Ovary (tissue), 9 donors: ENCODE results near the gene KLRK1. TPM values are rescaled to one million over a fixed set of nuclear protein-coding genes. Genes with fewer than 3 reads are reported as not detected.
"Not testable (repeated sequence)": the region's sequence is repeated elsewhere in the genome, so short reads cannot be mapped to it uniquely, and the experiment has no call there.

Experiments used
- DNase-seq, 5 donors: peaks; one replicate each; pipeline ENCODE4 v3.0.0-alpha.2; 2019 to 2020
- H3K27ac ChIP-seq, 2 donors: fragments of 200-600 bp; one replicate each; pipeline versions ENCODE4 v1.5.1 to v1.8.0; 2019 to 2022
- H3K27me3 ChIP-seq: fragments of 200-600 bp; one replicate; pipeline ENCODE4 v1.8.0; 2022
- H3K36me3 ChIP-seq: fragments of 200-600 bp; sonication (generic); one replicate; pipeline ENCODE4 v1.5.1; 2019
- H3K4me1 ChIP-seq: one replicate; pipeline ENCODE4 v1.8.1; 2013; ENCODE audit warnings: mild to moderate bottlenecking, moderate library complexity; ENCODE audit not compliant: insufficient read depth
- H3K4me3 ChIP-seq: fragments of 200-600 bp; sonication (generic); one replicate; pipeline ENCODE4 v1.5.1; 2017
- H3K9me3 ChIP-seq, 2 donors: fragments of 200-600 bp in 1 of 2; sonication (generic) in 1 of 2; one replicate each; pipeline versions ENCODE4 v1.5.1 to v1.8.1; 2013 to 2019; ENCODE audit warnings: mild to moderate bottlenecking in 1 of 2, moderate library complexity in 1 of 2
- CTCF ChIP-seq, 3 donors: fragments of 450-650 bp in 2 of 3; fragments of 200-600 bp in 1 of 3; IDR thresholded peaks; one replicate each; pipeline versions ENCODE4 v1.5.1 to v1.8.0; 2016 to 2022; ENCODE audit warnings: antibody characterized with exemption in 3 of 3, mild to moderate bottlenecking in 1 of 3
- EP300 ChIP-seq: sonication (generic); formaldehyde crosslinking; IDR thresholded peaks from one replicate; pipeline ENCODE4 v1.6.1; 2017; ENCODE audit warnings: antibody characterized with exemption
- POLR2A ChIP-seq: fragments of 450-650 bp; IDR thresholded peaks from one replicate; pipeline ENCODE4 v1.6.1; 2017; ENCODE audit warnings: antibody characterized with exemption, mild to moderate bottlenecking, moderate library complexity
- WGBS, 3 donors: extraction: QIAGEN DNeasy Blood & Tissue Kit in 1 of 3; methylation state at CpG; one replicate each; pipeline versions ENCODE4 v1.1.5 to v1.1.7; 2013 to 2017; 5-methylcytosine and 5-hydroxymethylcytosine counted together
- intact Hi-C, 4 donors: fragments of 100-400 bp; cut with DNase I; formaldehyde crosslinking; loops; one replicate each; pipeline versions ENCODE4 v1.11.0 to v1.15.1; 2022 to 2023
- polyA plus RNA-seq, 2 donors: library from polyadenylated mRNA; stranded (reverse); fragments of 200-250 nt in 1 of 2; fragments of 350-450 nt in 1 of 2; fragmentation: Illumina TruSeq in 1 of 2; extraction: RNeasy Lipid Tissue Mini Kit (QIAGEN cat#74804) in 1 of 2; gene quantifications; one replicate each; pipeline ENCODE4 v1.2.3, GENCODE V29; 2013 to 2014
- total RNA-seq, 7 donors: library from RNA; depleted of rRNA in 2 of 7; stranded (reverse); fragments of >200 nt in 2 of 7; fragmentation: NEBNext Ultra II Directional in 3 of 7; extraction: Animal tissue kit (Norgen Biotek cat#: 25700) in 3 of 7; gene quantifications; one replicate each; pipeline versions ENCODE4 v1.1.0 to v1.2.4, GENCODE V29; 2016 to 2023
- donor health status: DM: no; HTN: no; CAD: no; lungs with moderate emphysema.
- donor health status: DM: no; HTN: no; CAD: no.
- donor health status: Bipolar disorder and iron deficiency.
- donor health status: DM: yes; HTN: yes; CAD: no.
- donor health status: DM: no; HTN: no; CAD: no.
- donor health status: DM: yes; HTN: yes; CAD: no.

Gene KLRK1
- total and polyA plus RNA-seq, 9 donors: 0.12 to 6.3 (median 0.54) TPM

DNA sequence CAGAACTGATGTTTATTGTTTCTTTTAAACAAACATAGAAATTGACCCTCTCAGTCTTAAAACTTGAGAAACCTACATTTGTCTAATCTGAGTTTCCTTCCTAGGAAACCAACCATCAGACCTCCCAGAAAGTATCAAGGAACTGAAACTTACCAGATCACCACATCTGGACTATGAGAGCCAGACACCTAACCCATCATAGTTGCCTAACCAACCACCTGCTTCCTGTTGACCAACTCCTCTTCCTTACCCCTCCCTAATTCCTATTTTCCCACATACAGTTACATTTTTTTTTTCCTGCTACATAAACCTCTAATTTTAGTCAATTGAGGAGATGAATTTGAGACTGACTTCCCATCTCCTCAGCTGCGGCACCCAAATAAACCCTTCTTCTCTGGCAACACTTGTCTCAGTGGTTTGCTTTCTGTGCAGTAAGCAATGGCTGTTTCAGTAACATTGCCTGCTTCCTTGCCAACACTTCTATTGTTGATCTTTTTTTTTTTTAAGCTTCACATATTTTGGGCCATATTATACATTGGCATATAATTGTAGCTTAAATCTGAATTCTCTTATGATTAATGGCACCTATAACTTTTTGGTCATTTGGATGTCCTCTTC is 47.8 kb downstream of the KLRK1 start:
- WGBS, 3 donors: 92 to 97% (median 95%) methylated on average over 1 of the region's 1 CpG
- Histone ChIP-seq H3K27ac (no peak overlapping the region), H3K27me3 (no peaks in the 10 kb centered on the region), H3K4me3 (no peak overlapping the region), H3K4me1 (no peaks in the 10 kb centered on the region), H3K36me3 (no peaks in the 10 kb centered on the region), H3K9me3 (no peaks in the 10 kb centered on the region)
- DNase-seq: no peak
- TF ChIP-seq CTCF (IDR thresholded peaks at IDR 0.05) (no peak), EP300 (no peak), POLR2A (no peak)
- intact Hi-C loops: no loop called here

- DNase-seq, H3K27ac ChIP-seq, intact Hi-C loops, H3K36me3 ChIP-seq, H3K4me3 ChIP-seq, H3K9me3 ChIP-seq, H3K4me1 ChIP-seq, H3K27me3 ChIP-seq: not testable (repeated sequence)
- WGBS, 3 donors: 83 to 93% (median 90%) methylated on average over 2 of the region's 2 CpGs
These were observed 48.9 kb downstream of the KLRK1 start for GRCh38 chr12:10340946-10341345.

- Histone ChIP-seq H3K4me3 (no peak overlapping the region), H3K36me3 (no peaks in the 10 kb centered on the region), H3K4me1 (no peaks in the 10 kb centered on the region), H3K27ac (no peak overlapping the region), H3K9me3 (no peaks in the 10 kb centered on the region), H3K27me3 (no peaks in the 10 kb centered on the region)
- DNase-seq: no peak
- intact Hi-C loops: loop anchor here in 1 of 4 donors (10.0 kb wide), 1 partner anchor 226 kb away; no protein-coding TSS in a partner anchor
- TF ChIP-seq EP300 (no peak), POLR2A (no peak), CTCF (IDR thresholded peaks at IDR 0.05) (no peak)
- 72 to 80% (median 76%) methylated on average over 9 of the region's 9 CpGs for WGBS, 3 donors
These were observed 50.6 kb downstream of the KLRK1 start for GRCh38 chr12:10339053-10339840.

- DNase-seq, H3K9me3 ChIP-seq, H3K4me3 ChIP-seq, H3K27ac ChIP-seq, H3K4me1 ChIP-seq, H3K36me3 ChIP-seq, H3K27me3 ChIP-seq: not testable (repeated sequence)
- intact Hi-C loops: loop anchor here in 1 of 4 donors (10.0 kb wide), 1 partner anchor 226 kb away; no protein-coding TSS in a partner anchor
- 88 to 89% (median 88%) methylated on average over 4 of the region's 4 CpGs for WGBS, 3 donors
These were observed 51.4 kb downstream of the KLRK1 start for GRCh38 chr12:10338470-10338869.

GRCh38 chr12:10336196-10336595 is 53.6 kb downstream of the KLRK1 start:
- 8 to 24% (median 10%) methylated on average over 4 of the region's 4 CpGs for WGBS, 3 donors
- intact Hi-C loops: loop anchor here in 1 of 4 donors (10.0 kb wide), 1 partner anchor 229 kb away; no protein-coding TSS in a partner anchor
- H3K36me3 ChIP-seq, H3K27me3 ChIP-seq, H3K9me3 ChIP-seq, DNase-seq, H3K27ac ChIP-seq, H3K4me1 ChIP-seq, H3K4me3 ChIP-seq: not testable (repeated sequence)
